NT2/D1 (cell line): Measurements from ENCODE around the gene CDK5R1.

Source experiments
- DNase-seq: peaks from one replicate; pipeline ENCODE4 v3.0.0-alpha.2; 2011; ENCODE audit warnings: low read depth, low spot score
- H3K27me3 ChIP-seq: 2 replicates; pipeline ENCODE4 v1.6.0; 2011; ENCODE audit warnings: mild to moderate bottlenecking; ENCODE audit not compliant: insufficient read length, insufficient read depth
- H3K36me3 ChIP-seq: 2 replicates; pipeline ENCODE4 v1.6.1; 2011; ENCODE audit warnings: mild to moderate bottlenecking, low read length, mixed read lengths; ENCODE audit not compliant: insufficient read depth, insufficient read length
- H3K4me1 ChIP-seq: 2 replicates; pipeline ENCODE4 v1.5.1; 2011; ENCODE audit not compliant: insufficient read depth, insufficient read length
- H3K4me3 ChIP-seq: 2 replicates; pipeline ENCODE4 v1.5.1; 2011; ENCODE audit warnings: low read depth; ENCODE audit not compliant: insufficient read length
- H3K9ac ChIP-seq: 2 replicates; pipeline ENCODE4 v1.6.0; 2011; ENCODE audit warnings: low read depth; ENCODE audit not compliant: insufficient read length
- H3K9me3 ChIP-seq: 2 replicates; pipeline ENCODE4 v1.5.1; 2011; ENCODE audit warnings: mild to moderate bottlenecking, low read length; ENCODE audit not compliant: insufficient read depth
- SUZ12 ChIP-seq: IDR thresholded peaks from 2 replicates; pipeline ENCODE4 v1.6.1; 2011; ENCODE audit not compliant: insufficient read length, insufficient read depth; ENCODE audit errors: extremely low read depth
- YY1 ChIP-seq: IDR thresholded peaks from 2 replicates; pipeline ENCODE4 v1.6.1; 2011; ENCODE audit not compliant: insufficient read length, insufficient read depth
- ZNF274 ChIP-seq: IDR thresholded peaks from 2 replicates; pipeline ENCODE4 v1.6.1; 2011; ENCODE audit warnings: mild to moderate bottlenecking, low read depth, low read length

Gene CDK5R1

DNA sequence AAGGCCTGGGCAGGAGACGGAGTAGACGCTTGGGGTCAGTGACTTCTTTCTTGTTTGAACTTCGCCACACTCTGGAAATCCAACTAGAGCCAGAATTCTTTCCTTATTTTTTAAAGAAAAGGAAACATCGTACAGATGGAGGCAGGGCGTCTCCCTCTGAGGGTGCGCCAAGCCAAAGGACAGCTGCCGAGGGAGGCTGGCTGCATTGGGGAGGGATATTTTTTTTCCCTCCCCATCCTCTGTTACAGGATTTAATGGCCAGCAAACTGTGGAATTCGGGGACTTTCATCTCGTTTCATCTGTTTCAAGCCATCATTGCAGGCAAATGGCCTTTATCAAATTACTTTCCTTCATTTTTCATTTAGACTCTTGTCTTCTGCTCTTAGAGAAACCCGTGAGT, 15.9 kb downstream of the CDK5R1 start:
- TF ChIP-seq YY1, result no peak
- TF ChIP-seq SUZ12, result no peak
- TF ChIP-seq ZNF274, result no peak
- no peaks in the 10 kb centered on the region for H3K9me3 ChIP-seq
- H3K4me1 ChIP-seq, result peaks cover 10% of the 10 kb centered on the region
- H3K4me3 ChIP-seq, result no peak overlapping the region
- no peak for DNase-seq
- H3K9ac ChIP-seq, result no peak overlapping the region
- H3K36me3 ChIP-seq, result no peaks in the 10 kb centered on the region
- no peaks in the 10 kb centered on the region for H3K27me3 ChIP-seq

DNA sequence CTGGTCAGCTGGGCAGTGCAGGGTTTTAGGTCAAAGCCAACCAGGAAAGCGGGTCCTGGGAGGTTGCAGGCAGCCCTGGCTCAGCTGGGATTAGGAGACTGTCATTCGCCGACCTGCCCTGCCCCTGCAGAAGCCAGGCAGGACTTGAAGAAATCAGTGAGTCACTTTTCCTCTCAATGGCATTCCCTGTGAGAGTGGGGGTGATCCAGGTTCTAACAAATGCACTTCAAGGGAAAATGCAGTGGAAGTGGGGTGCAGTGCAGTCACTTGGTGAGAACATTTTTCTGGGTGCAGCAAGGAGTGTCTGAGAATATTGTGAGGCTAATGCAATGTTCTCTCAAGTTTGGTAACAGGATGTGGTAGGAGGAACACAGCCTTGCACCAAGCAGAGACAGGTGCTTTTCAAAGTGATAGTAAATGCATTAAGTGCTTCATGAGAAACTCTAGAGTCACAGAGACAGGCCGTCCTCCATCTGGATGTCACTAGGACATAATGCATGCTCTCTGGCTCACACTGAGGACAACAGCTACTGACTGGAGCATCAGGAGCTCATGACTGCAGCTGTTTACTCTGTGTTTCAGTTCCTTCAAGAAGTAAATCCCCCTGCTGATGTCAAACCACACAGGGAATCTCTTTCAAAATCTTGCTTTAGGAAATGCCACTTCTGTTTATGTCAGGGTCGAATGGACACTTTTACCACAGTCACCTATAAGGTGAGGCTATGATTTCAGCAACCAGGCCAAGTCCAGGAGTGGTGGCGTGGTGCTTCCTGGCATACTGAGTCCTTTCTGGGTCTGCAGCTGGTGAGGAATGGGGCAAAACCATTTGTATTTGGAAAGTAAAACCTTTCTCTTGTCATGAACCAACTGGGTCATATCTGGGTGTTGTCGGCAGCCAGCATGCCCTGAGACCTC, 16.7 kb downstream of the CDK5R1 start:
- no peak overlapping the region for H3K9ac ChIP-seq

DNA sequence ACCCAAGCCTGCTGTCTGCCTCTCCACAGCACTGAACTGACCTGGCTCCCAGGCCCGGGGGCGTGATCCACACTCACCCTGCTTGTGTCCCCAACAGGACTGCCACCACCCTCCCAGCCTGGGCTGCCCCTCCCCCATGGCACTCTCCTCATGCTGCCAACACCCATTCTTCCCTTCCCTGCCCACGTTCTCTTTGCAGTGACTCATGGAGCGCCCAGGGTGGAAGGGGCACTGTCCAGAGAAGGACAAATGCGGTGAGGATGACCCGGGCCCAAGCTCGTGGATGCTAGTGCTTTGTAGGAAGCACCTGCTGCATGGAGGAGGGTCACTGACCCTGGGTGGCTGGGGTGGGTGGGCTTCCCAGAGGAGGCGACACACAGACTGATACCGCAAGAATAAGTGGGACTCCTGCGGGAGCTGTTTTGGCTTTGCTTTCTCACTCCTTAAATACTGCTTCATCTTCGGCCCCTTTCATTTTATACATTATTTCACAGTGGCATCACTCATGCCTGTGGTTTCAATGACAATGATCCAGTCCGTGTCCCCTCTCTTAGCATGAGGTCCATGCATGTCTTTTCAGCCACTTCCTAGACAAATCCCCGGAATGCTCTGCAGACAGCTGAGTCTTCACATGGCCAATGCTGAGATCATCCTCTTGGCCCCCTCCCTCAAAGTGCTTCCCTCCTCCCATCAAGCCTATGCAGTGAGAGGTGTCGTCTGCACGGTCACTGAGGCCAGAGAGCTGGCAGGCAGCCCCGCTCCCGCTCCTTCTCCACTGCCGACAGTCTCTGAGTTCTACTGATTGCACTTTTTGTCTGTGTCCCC, 17.6 kb downstream of the CDK5R1 start:
- Histone ChIP-seq H3K9me3 (no peaks in the 10 kb centered on the region), H3K9ac (no peak overlapping the region), H3K4me3 (no peak overlapping the region), H3K27me3 (no peaks in the 10 kb centered on the region), H3K36me3 (no peaks in the 10 kb centered on the region), H3K4me1 (peaks cover 2% of the 10 kb centered on the region)
- TF ChIP-seq SUZ12 (no peak), ZNF274 (no peak), YY1 (no peak)
- DNase-seq, result no peak

More for the DNA sequence above, 16.7 kb downstream of the CDK5R1 start:
- Histone ChIP-seq H3K4me3 (no peak overlapping the region), H3K27me3 (no peaks in the 10 kb centered on the region), H3K4me1 (peaks cover 2% of the 10 kb centered on the region), H3K9me3 (no peaks in the 10 kb centered on the region), H3K36me3 (no peaks in the 10 kb centered on the region)
- DNase-seq, result no peak
- no peak for TF ChIP-seq ZNF274
- no peak for TF ChIP-seq SUZ12
- TF ChIP-seq YY1, result no peak

DNA sequence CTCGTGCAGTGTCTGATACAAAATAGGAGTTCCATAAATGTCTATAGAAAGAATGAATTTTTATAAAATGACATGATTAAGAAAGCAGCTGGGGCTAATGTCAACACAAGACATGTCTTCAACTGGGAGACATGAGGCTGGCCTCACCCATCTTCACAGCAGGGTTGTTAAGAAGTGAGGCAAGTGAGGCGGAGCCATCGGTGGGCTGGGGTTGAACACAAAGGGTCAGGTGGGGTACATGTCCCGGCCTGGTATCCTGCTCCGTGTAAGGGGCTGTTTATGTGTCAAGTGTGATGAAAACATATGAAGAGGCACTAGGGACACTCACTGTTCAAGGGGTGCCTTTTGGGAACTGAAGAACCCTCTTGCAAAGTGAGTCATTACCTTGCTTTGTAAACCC, 22.1 kb downstream of the CDK5R1 start:
- Histone ChIP-seq H3K27me3 (no peaks in the 10 kb centered on the region), H3K9me3 (no peaks in the 10 kb centered on the region), H3K36me3 (no peaks in the 10 kb centered on the region), H3K4me1 (no peaks in the 10 kb centered on the region), H3K9ac (no peak overlapping the region), H3K4me3 (no peak overlapping the region)
- no peak for DNase-seq
- TF ChIP-seq SUZ12 (no peak), YY1 (no peak), ZNF274 (no peak)

DNA sequence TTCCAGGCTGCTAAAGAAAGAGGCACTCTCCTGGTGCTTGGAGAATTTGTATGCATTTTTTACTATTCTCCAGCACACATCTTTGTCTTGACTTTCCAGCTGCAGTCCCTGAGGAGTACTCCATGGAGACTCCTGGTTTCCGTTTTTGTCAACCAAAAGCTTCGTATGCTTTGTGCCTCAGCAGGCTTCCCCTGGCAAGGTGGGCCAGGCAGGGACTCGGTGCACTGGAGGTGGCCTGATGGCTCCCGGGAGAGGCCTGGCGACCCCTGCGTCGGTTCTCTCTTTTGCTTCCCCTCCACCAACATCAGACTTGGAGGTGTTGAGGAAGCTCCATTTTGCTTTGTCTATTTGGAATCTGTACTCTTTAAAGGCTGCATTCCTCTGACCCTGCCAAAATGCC, 23.7 kb downstream of the CDK5R1 start:
- no peak for DNase-seq
- TF ChIP-seq SUZ12 (no peak), ZNF274 (no peak), YY1 (no peak)
- no peaks in the 10 kb centered on the region for H3K27me3 ChIP-seq
- H3K4me1 ChIP-seq, result peaks cover 1% of the 10 kb centered on the region
- no peak overlapping the region for H3K9ac ChIP-seq
- no peaks in the 10 kb centered on the region for H3K9me3 ChIP-seq
- H3K36me3 ChIP-seq, result no peaks in the 10 kb centered on the region
- no peak overlapping the region for H3K4me3 ChIP-seq

DNA sequence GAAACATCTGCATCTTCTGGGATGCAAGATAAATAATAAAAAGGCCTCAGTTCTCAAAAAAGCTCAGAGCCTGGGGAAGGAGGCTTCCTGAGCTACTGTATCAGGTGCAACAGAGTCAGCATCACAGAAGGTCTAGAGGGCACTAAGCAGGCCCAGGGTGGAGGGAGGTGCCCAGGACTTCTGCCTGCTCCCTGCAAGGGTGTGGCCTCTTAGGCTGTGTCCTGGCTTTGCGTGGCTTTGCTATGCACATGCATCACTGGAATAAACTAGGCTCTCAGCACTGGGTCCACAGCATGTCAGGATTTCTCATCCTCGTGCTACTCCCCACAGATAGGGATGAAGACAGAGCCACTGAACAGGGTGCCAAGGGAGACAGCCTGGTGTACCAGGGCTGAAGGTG, 25.5 kb downstream of the CDK5R1 start:
- H3K4me1 ChIP-seq, result peaks cover 1% of the 10 kb centered on the region
- TF ChIP-seq ZNF274 (no peak), YY1 (no peak), SUZ12 (no peak)
- no peaks in the 10 kb centered on the region for H3K9me3 ChIP-seq
- H3K36me3 ChIP-seq, result no peaks in the 10 kb centered on the region
- H3K4me3 ChIP-seq, result no peak overlapping the region
- H3K27me3 ChIP-seq, result peaks cover 3% of the 10 kb centered on the region
- H3K9ac ChIP-seq, result no peak overlapping the region
- DNase-seq, result no peak

DNA sequence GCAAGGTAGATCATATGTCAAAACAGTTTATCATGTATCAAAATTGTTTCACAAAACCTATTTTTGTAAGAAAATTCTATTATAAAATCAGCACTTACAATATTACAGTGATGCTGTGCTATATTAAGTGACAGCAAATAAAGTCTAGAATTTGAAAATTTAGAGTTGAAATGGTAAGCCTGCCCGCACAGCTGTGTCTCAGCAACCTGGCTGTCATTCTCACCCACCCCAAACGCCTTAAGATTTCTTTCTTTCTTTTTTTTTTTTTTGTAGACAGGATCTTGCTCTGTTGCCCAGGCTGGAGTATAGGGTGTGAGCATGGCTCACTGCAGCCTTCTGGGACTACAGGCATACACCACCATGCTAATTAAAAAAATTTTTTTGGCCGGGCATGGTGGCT, 26.8 kb downstream of the CDK5R1 start:
- H3K9me3 ChIP-seq, result no peaks in the 10 kb centered on the region
- TF ChIP-seq SUZ12 (no peak), ZNF274 (no peak), YY1 (no peak)
- no peaks in the 10 kb centered on the region for H3K36me3 ChIP-seq
- H3K4me3 ChIP-seq, result no peak overlapping the region
- no peak for DNase-seq
- H3K27me3 ChIP-seq, result peaks cover 16% of the 10 kb centered on the region
- H3K4me1 ChIP-seq, result peaks cover 1% of the 10 kb centered on the region
- H3K9ac ChIP-seq, result no peak overlapping the region
